Lung (tissue), 12 donors: ENCODE measurements around the gene MCEMP1. TPM values are rescaled to one million over a fixed set of nuclear protein-coding genes. Genes with fewer than 3 reads are reported as not detected.

Source experiments
- ATAC-seq: fragments of 200-7000 bp; cut with Tn5 transposase; one replicate; pipeline ENCODE4 v1.9.1; 2020; ENCODE audit warnings: moderate number of reproducible peaks; ENCODE audit not compliant: insufficient read depth, low FRiP score
- DNase-seq, 3 donors: peaks; one replicate each; pipeline ENCODE4 v3.0.0-alpha.2; 2013 to 2017
- H3K27ac ChIP-seq, 2 donors: one replicate each; pipeline ENCODE4 v1.5.1; 2013; ENCODE audit warnings: mild to moderate bottlenecking in 2 of 2, moderate library complexity in 2 of 2, control low read depth in 1 of 2, inconsistent platforms in 1 of 2, low read depth in 1 of 2, low read length in 1 of 2
- H3K27me3 ChIP-seq, 3 donors: one replicate each; pipeline ENCODE4 v1.5.1; 2013; ENCODE audit warnings: low read length in 2 of 3; ENCODE audit not compliant: control insufficient read depth in 3 of 3, insufficient read depth in 3 of 3
- H3K36me3 ChIP-seq, 4 donors: one replicate each; pipeline ENCODE4 v1.5.1; 2013; ENCODE audit warnings: low read length in 4 of 4, mild to moderate bottlenecking in 1 of 4, moderate library complexity in 1 of 4; ENCODE audit not compliant: control insufficient read depth in 4 of 4, insufficient read depth in 4 of 4
- H3K4me1 ChIP-seq, 5 donors: one replicate each; pipeline ENCODE4 v1.5.1; 2013; ENCODE audit warnings: low read length in 5 of 5, mild to moderate bottlenecking in 2 of 5, moderate library complexity in 1 of 5; ENCODE audit not compliant: control insufficient read depth in 5 of 5, insufficient read depth in 5 of 5
- H3K4me3 ChIP-seq: one replicate; pipeline ENCODE4 v1.5.1; 2013; ENCODE audit warnings: mild to moderate bottlenecking, control low read depth, moderate library complexity
- H3K9ac ChIP-seq, 2 donors: one replicate each; pipeline ENCODE4 v1.5.1; 2013; ENCODE audit warnings: low read length in 2 of 2, control low read depth in 1 of 2; ENCODE audit not compliant: insufficient read depth in 1 of 2
- H3K9me3 ChIP-seq, 4 donors: one replicate each; pipeline ENCODE4 v1.5.1; 2013; ENCODE audit warnings: low read length in 3 of 4, mild to moderate bottlenecking in 1 of 4, moderate library complexity in 1 of 4; ENCODE audit not compliant: control insufficient read depth in 4 of 4, insufficient read depth in 3 of 4
- CTCF ChIP-seq: IDR thresholded peaks from 2 replicates; pipeline ENCODE4 v1.5.1; 2012; ENCODE audit warnings: mild to moderate bottlenecking; ENCODE audit errors: control extremely low read depth, extremely low read depth
- WGBS, 2 donors: extraction: QIAGEN DNeasy Blood & Tissue Kit; methylation state at CpG; one replicate each; pipeline ENCODE4 v1.1.7; 2013; 5-methylcytosine and 5-hydroxymethylcytosine counted together
- polyA plus RNA-seq, 2 donors: library from polyadenylated mRNA; stranded (reverse); fragments of 200-250 nt; gene quantifications; one replicate each; pipeline ENCODE4 v1.2.1, GENCODE V29; 2013
- total RNA-seq, 2 donors: library from RNA; depleted of rRNA in 1 of 2; stranded (reverse); fragments of >200 nt in 1 of 2; gene quantifications; one replicate each; pipeline ENCODE4 v1.2.1, GENCODE V29; 2014 to 2021
- donor health status: control.
- donor health status: control.
- donor health status: Bipolar disorder and iron deficiency.
- donor health status: healthy.
- donor health status: DM: yes; HTN: yes; CAD: no.

MCEMP1 gene
- total and polyA plus RNA-seq, 4 donors = 2.5 to 298 (median 50.1) TPM

- no peak for TF ChIP-seq CTCF
- H3K4me3 ChIP-seq = peak overlapping the region; percentile 15
- peaks cover 0 to 8% (median 3%) of the 10 kb centered on the region in 4 donors for H3K36me3 ChIP-seq
- no peak overlapping the region for H3K9ac ChIP-seq
- DNase-seq (no peak), ATAC-seq (no peak)
- H3K9me3 ChIP-seq = no peaks in the 10 kb centered on the region
- H3K27ac ChIP-seq = peak overlapping the region in 1 of 2 donors; percentile 55
- peaks cover 0 to 12% (median 4%) of the 10 kb centered on the region in 5 donors for H3K4me1 ChIP-seq
- 25 to 45% methylated on average over 12 of the region's 12 CpGs for WGBS, 2 donors
- peaks cover 0 to 12% (median 4%) of the 10 kb centered on the region in 3 donors for H3K27me3 ChIP-seq
Measured at GRCh38 chr19:7677669-7678311, 900 bp downstream of the MCEMP1 start.

GRCh38 chr19:7678971-7679751 lies 2.3 kb downstream of the MCEMP1 start:
- DNase-seq = peak in 1 of 3 donors; percentile 16

DNA sequence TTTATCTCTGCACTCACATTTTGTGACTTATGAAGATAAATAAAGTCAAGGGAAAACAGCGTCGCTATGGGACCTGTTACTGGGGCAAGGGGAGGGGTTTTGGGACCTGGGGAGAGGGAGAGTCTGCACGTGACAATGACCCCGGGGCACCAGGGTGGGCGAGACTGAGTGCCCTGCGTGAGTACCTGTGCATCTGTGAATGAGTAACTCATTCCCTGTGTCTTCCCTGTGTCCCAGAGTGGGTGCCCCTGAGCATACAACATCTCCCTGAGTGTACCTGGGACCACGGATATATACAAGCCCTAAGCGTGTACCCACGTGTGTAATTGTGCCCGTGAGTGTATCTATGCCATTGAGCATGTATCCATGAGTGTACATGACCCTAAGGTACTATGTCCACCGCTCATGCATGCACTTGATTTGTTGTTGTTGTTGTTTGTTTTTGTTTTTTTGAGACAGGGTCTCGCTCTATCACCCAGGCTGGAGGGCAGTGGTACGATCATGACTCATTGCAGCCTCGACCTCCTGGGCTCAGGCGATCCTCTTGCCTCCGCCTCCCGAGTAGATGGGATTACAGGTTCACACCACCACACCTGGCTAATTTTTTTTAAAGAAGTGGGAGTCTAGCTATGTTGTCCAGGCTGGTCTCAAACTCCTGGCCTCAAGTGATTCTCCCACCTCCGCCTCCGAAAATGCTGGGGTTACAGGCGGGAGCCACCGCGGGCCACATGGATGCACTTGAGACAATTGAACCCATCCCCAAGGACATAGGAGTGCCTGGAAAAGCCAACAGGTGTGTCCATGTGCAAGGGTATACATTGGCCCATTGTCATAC lies 3.1 kb downstream of the MCEMP1 start:
- no peak for TF ChIP-seq CTCF
- no peak overlapping the region for H3K27ac ChIP-seq
- DNase-seq (no peak), ATAC-seq (no peak)
- H3K4me3 ChIP-seq = no peak overlapping the region
- 50 to 60% methylated on average over 22 of the region's 22 CpGs for WGBS, 2 donors
- H3K27me3 ChIP-seq = peaks cover 0 to 8% (median 4%) of the 10 kb centered on the region in 3 donors
- H3K9me3 ChIP-seq = no peaks in the 10 kb centered on the region
- peaks cover 0 to 14% (median 6%) of the 10 kb centered on the region in 4 donors for H3K36me3 ChIP-seq
- H3K9ac ChIP-seq = no peak overlapping the region
- H3K4me1 ChIP-seq = peaks cover 0 to 12% (median 4%) of the 10 kb centered on the region in 5 donors

More at GRCh38 chr19:7678971-7679751, 2.3 kb downstream of the MCEMP1 start:
- peaks cover 0 to 14% (median 6%) of the 10 kb centered on the region in 4 donors for H3K36me3 ChIP-seq
- ATAC-seq = no peak
- H3K4me1 ChIP-seq = peaks cover 0 to 12% (median 4%) of the 10 kb centered on the region in 5 donors
- no peak for TF ChIP-seq CTCF
- H3K9me3 ChIP-seq = no peaks in the 10 kb centered on the region
- H3K27me3 ChIP-seq = peaks cover 0 to 8% (median 4%) of the 10 kb centered on the region in 3 donors
- H3K9ac ChIP-seq = no peak overlapping the region
- 43 to 44% methylated on average over 30 of the region's 30 CpGs for WGBS, 2 donors
- H3K4me3 ChIP-seq = no peak overlapping the region
- H3K27ac ChIP-seq = no peak overlapping the region
